ENCODE data around the gene ZNF397.

- TF ChIP-seq CTCF (IDR thresholded peaks at IDR 0.05) = no peak
- TF ChIP-seq POLR2AphosphoS5 (IDR thresholded peaks at IDR 0.05; ENCODE audit: low read depth, low read length) = no peak
- no peak for TF ChIP-seq REST (IDR thresholded peaks at IDR 0.05; ENCODE audit: insufficient read depth in 1 of 2, low read depth in 2 of 2, low read length in 1 of 2)
- TF ChIP-seq SIN3A (IDR thresholded peaks at IDR 0.05; ENCODE audit: borderline replicate concordance, insufficient read depth, low read depth, low read length) = no peak
- TF ChIP-seq TCF7L2 (IDR thresholded peaks at IDR 0.05; ENCODE audit: low read depth, low read length) = no peak
Measured at GRCh38 chr18:35282353-35282752, 41.5 kb downstream of the ZNF397 start.
